HG03064 (cell line): ENCODE measurements around the gene LHX6.

Source experiments
- ATAC-seq: cut with Tn5 transposase; IDR thresholded peaks from one replicate; pipeline ENCODE4 v1.9.1; 2021; ENCODE audit warnings: low read depth; ENCODE audit not compliant: unreplicated experiment

The LHX6 gene

DNA sequence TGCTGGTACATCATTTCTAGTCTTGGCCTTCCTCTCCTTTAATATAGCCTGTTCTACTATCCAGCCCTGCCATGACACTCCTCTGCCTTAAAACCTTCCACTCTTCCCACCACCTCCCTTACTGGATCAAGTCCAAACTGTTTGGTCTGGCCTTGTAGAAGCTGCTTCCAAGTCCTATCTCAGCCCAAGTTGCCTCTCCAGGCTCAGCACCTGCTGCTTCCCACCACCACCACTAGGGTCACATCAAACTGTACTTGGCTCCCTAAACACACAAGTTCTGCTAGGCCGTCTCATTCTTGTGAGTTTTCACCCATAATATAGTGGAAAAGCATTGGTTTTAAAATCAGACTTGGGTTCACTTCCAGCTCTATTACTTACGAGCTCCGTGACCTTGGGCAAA is 70.6 kb downstream of the LHX6 start:
- no peak for ATAC-seq

DNA sequence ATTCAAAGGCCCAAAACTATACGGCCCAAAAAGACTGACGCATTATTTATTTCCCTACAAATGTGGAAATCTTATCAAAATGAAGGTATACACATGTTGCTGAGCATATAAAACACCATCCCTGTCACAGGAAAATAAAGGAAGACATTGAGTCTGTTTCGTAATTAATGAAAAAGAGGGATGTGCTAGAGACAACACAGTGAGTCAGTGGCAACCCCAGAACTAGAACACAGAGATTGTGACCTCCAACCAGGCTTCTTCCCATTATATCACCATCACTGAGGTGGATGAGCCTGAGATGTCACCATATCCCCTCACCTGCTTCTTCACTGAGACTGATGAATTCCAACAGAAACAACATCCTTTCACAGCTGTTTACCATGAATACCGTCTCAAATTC is 73.0 kb downstream of the LHX6 start:
- ATAC-seq = no peak
